GM18868 (cell line): ENCODE results near the gene PTPRN2.
"Not testable (repeated sequence)": the region's sequence is repeated elsewhere in the genome, so short reads cannot be mapped to it uniquely, and the experiment has no call there.

Experiments
- ATAC-seq: cut with Tn5 transposase; IDR thresholded peaks from one replicate; pipeline ENCODE4 v1.9.1; 2021; ENCODE audit warnings: mild to moderate bottlenecking, moderate library complexity; ENCODE audit not compliant: unreplicated experiment

The PTPRN2 gene

DNA sequence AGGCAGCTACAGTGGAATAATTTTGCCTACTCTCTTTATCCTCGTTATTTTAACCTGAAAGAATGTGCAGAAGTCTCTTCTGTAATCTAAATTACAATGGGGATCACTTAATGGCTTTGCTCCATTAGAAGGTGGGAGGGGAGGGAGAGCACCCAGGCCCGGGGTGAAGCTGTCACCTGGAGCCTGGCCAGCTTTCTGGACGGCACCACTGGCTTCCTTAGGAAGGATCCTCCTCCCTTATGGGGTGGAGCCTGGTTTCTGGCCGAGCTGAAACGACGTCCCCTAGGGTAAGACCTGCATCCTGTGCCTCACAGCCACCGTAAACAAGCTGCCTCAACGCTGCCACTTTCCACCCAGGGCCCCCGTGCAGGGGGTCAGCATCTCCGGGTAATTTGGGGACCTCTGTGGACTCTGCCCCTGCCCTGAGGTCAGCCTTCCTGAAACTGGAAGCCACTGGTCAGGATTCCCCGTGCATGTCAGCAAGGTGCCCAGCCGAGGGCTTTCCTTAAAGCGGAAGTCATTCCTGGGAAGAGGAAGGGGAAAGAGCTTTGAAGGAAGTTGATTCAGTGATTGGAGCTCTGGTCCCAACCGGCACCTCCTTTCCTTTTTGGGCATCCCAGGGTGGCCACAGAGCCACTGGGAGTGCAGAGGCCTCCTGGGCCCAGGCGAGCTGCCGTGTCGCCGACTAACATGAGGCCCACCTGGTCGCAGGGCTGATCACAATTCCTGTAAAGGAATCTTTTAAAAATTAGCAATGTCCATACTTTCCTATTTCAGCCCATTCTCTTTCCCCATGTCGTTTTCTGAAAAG, 681.8 kb downstream of the PTPRN2 start:
- ATAC-seq: no peak

DNA sequence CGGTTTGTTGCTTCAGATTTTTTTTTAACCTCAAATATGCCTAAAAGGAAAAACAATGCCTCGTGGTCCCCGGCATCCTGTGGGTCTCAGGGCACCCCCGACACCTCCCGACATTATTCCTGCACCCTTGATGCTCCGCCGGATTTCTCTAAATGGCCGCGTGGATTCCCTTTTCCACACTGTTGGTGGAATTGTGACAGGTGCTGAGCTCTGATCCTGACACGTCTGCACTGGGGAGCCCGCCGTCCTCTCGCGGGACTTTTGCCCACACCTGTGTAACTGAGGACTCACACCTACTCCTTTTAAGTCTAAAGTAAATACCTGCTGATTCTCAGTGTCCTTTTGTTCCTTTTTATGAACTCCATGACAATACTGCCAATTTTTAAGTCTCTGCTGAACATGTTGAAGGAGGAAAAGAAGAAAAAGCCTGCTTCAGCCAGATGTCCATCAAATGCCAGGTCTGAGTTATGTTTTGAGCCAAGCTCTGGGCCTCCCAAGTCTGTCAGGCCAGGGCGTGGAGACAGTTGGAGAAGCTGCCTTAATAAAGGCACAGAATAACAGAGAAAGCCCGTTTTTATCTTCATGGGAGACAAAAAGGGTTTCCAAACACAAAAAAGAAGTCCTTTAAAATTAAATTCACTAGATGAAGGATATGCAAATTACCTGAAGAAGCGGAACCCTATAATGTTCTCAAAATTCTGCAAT, 682.6 kb downstream of the PTPRN2 start:
- no peak for ATAC-seq

DNA sequence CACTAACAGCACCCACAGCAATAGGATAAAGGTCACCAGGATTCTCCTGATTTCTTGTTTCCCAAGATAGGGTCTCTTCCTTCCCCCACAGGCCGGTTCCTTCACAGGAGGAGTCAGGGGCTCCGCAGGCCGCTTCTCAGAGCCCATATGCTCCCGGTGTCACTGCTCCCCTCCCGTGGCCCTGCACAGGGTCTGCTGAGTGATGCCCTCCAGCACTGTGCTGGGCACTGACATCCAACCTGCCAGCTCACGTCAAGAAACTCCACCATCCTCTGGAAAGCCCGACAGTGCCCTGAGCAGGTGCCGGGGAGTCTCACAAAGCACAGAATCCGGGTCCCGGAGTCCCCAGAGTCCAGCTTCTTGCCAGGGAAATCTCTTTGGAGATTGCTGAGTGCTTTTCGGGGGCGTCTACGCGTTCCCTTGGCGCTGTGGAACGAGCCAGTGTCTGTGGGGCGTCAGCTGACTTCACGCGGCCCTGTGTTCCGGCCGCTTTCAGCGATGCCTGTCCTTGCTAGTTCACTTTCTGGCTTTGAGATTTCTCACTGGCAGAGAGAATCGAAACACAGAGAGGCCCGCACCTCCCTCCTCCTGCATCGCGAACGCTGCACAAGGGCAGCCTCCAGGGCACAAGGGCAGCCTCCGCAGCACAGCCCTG, 683.3 kb downstream of the PTPRN2 start:
- ATAC-seq: no peak

DNA sequence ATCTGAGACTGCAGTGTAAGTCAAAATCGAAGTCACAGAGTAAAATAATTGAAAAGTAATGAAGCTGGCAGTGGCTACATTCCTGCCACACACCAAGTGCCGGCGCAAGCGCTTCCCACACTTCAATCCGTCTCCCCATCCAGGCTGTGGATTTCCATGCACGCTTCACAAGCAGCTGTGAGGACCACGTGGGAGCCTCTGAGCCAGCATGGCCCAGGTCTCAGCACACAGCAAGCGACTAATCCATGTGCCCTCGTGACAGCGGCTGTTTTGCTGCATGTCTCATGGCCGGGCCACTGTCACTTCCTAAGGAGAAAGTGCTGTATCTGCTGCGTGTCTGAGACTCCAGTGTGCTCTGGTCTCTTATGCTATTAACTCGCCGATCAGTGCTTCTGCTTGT, 683.9 kb downstream of the PTPRN2 start:
- ATAC-seq: no peak

DNA sequence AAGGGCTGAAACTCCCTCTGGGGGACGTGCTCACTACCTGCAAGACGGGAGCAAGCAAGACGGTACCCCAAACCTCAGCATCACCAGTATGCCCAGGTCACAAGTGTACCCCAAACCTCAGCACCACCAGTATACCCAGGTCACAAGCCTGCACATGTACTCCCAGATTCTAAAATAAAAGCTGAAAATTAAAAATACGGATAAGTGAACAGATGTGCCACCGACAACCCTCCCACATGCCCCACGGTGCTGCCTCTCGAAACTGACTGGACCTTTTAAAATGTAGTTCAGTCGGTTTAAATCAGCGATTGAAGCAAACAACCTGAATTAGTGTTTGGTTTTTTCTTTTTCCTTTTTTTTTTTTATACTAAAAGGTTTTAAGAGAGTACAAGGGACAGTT, 684.3 kb downstream of the PTPRN2 start:
- ATAC-seq: no peak

DNA sequence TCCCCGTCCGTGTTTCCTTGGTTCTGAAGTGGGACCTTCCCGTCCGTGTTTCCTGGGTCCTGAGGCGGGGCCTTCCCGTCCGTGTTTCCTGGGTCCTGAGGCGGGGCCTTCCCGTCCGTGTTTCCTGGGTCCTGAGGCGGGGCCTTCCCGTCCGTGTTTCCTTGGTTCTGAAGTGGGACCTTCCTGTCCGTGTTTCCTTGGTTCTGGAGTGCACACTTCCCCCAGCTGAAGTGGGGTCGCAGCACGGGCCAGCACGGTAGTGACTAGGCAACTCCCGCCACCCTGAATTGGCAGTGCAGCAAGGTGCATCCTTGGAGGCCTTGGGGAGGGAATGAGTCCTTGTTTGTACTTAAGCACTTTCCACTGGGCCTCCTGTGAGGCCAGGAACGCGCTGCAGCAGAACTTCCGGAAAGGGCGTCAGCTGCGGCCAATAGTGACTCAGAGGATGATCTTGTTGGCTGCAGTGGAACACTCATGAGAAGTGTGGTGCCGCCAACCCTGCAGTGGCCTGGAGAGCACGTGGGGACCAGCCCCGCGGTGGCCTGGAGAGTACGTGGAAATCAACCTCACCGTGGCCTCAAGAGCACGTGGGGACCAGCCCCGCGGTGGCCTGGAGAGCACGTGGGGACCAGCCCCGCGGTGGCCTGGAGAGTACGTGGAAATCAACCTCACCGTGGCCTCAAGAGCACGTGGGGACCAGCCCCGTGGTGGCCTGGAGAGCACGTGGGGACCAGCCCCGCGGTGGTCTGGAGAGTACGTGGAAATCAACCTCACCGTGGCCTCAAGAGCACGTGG, 685.6 kb downstream of the PTPRN2 start:
- ATAC-seq: not testable (repeated sequence)

DNA sequence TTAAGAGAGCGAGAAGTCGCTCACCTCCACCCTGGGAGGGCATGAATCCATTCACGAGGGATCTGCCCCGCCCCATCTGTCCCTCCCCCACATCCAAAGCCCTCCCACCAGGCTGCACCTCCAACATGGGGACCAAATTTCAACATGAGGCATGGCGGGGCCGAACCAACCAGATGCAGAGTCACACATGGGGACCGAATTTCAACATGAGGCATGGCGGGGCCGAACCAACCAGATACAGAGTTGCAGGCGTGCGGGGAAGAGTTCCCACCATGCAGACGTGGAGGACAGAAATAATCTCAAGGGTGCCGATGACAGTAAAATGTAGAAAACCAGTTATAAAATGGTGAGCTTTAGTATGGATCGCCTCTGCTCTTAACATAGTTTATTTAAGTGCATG, 686.5 kb downstream of the PTPRN2 start:
- ATAC-seq: no peak

DNA sequence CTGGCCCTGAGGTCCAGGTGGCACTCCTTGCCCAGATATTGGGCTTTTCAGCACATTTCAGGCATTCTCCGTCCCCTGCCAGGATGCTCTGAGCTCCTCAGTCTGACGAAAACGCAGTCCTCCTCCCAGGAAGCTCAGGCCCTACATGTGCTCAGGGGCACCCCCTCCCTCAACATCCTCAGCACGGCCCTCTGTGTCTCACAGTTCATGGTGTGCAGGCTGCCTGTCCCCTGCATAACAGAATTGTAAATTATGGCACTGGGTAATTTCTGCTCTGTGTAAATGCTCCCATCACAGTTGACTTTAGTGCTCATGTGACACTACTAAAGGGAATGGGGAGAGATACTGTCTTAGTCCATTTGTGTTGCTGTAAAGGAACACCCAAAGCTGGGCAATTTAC, 687.1 kb downstream of the PTPRN2 start:
- no peak for ATAC-seq

DNA sequence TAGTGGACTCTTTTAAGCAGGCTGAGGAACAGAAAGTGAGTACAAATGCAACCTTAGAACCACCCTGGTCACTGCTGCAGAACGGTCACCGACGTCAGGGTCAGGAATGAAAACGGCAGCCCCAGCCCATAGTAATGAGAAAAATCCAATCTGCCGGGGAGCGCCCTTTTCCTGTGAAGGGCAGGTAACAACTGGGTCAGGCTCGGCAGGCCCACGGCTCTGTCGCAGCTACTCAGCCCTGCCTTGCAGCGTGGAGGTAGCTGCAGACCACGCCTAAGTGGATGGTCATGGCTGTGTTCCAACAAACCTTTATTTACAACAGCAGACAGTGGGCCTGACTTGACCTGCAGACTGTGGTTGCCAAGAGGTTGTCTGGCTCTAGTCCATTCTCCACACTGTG, 687.6 kb downstream of the PTPRN2 start:
- no peak for ATAC-seq

DNA sequence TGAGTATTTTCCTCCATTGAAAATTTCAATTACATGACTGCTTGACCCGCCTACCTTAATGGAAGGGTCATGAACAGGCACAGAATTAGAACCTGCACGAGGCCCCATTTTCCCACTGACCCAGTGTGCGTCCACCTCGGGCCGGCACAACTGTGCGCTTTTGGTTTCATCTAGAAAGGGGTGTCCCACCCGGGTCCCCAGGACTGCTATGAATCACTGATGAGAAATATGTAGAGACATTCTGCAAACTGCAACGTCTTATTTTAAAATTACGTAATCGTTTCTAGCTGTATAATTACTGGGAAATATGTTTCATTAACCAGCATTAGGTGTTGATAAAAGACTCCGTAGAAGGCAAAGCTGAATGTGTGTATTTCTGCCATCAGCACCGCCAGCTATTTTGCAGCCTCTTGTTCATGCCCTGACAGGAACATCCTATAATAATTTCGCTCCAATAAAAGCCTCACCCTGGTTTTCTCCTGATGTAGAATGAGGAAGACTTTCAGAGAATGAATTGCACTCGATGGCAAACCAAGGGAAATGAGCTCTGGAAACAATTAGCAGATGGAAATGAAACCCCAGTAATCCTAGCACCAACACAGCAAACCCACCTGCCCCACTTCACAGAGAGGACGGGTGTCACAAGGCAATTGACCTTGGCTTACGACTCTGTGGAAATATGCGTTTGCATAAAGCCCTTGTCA, 688.7 kb downstream of the PTPRN2 start:
- ATAC-seq: no peak

DNA sequence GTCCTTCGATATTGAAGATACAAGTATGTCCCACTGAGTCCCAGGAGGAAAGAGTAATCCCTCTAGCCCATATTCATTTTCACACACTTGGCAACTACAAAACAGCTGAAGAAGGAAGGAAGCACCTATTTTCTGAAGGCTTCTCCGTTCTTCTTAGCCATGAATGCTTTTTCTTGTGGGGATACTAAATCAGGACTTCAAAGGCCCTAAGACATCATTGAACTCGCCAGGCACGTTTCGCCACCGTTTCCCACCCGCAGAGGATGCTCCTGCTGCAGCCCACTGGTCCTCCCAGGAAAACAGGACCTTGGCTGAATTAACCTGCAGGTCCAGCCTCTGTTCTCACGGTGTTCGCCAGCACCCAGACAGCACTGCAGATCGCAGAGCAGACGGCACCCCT, 689.4 kb downstream of the PTPRN2 start:
- no peak for ATAC-seq

DNA sequence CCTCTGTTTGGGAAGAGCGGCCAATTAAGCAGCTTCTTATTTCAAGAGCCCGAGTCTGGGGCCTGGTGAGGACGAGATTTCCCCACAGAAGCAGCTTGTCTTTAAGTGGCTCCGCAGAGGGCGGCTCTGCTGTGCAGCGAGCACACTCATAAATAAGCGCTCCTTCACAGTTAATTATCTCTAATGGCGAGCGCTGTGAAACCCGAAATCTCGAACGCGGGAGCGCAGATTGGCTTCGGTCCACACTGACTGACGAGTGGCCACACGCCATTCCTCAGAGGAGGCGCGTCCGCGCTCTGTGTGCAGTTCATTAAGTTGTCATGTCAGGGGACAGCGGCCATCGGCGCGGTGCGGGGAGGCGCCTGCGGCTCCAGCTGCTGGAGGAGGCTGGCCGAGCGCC, 689.9 kb downstream of the PTPRN2 start:
- no peak for ATAC-seq

DNA sequence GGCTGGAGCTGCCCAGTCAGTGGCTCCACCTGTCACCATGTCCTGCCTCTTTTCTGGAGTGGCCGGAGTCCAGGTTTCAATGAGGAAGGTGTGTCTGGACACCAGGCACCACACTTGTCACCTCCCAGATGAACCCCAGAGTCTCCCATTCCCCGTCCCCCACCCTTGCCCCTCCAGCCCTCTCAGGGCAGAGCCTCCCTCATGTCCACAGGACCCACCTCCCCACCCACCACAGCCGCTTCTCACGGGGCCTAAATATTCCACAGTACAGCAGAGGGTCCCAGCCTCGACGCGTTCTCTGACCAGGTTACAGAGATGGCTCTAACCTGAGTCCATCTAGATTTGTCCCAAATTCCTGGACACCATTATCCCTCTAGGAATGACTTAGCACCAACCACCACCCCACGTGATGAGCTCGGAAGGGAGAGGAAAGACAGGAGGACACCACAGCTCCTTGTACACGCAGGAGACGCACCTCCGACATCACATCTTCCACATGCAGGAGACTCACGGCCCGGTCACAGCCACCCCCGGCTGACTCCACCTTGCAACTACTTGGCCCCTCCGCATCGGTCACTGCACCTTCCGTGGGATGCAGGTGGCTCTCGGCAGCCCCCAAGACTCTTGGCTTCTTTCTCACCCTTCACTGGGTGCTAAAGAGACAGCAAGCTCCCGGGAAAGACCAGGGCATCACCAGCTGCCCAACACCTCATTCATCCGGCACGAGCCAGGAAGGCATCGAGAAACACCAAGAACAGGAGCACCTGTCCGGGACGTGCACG, 690.7 kb downstream of the PTPRN2 start:
- ATAC-seq: no peak

DNA sequence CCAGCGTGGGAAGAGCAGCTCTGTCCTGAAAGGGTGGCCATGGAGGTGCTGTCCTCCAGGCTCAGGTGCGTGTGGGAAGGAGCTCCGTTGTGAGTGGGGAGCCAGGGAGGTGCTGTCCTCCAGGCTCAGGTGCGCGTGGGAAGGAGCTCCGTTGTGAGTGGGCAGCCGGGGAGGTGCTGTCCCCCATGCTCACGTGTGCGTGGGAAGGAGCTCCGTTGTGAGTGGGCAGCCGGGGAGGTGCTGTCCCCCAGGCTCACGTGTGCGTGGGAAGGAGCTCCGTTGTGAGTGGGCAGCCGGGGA, 691.3 kb downstream of the PTPRN2 start:
- ATAC-seq: not testable (repeated sequence)

DNA sequence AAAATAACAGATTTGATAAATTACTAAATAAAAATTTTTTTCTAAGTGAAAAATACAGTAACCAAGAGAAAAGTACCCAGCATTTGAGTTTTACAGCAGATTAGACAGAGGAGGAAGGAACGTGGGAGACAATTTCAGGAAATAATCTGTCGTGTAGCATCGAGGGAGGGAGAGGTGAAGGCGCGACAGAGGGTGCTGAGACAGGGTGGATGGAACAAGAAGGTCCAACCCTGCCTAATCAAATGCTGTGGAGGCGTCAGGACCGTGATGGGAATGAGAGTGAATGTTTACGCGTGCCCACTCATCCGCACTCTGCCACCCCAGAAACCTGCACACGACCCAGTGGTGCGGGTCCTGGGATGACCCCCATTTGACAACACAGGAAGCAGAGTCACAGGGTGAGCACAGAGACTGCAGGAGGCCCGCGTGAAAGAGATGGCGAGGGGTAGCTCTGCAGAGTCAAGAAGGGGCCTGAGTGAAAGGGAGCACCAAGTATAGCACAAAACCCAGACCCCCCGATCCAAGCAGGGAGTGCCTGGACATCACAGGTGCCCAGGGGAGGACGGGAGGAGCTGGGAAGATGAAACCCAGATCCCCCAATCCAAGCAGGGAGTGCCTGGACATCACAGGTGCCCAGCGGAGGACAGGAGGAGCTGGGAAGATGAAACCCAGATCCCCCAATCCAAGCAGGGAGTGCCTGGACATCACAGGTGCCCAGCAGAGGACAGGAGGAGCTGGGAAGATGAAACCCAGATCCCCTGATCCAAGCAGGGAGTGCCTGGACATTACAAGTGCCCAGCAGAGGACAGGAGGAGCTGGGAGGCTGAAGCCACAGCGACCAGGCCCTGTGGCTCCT, 691.9 kb downstream of the PTPRN2 start:
- ATAC-seq: no peak

DNA sequence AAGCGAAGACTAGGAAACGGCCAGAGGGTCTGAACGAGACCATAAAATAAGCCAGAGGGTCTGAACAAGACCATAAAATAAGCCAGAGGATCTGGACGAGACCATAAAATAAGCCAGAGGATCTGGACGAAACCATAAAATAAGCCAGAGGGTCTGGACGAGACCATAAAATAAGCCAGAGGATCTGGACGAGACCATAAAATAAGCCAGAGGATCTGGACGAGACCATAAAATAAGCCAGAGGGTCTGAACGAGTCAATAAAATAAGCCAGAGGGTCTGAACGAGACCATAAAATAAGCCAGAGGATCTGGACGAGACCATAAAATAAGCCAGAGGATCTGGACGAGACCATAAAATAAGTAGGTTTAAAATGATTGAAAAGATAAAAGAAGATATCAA, 692.5 kb downstream of the PTPRN2 start:
- not testable (repeated sequence) for ATAC-seq

DNA sequence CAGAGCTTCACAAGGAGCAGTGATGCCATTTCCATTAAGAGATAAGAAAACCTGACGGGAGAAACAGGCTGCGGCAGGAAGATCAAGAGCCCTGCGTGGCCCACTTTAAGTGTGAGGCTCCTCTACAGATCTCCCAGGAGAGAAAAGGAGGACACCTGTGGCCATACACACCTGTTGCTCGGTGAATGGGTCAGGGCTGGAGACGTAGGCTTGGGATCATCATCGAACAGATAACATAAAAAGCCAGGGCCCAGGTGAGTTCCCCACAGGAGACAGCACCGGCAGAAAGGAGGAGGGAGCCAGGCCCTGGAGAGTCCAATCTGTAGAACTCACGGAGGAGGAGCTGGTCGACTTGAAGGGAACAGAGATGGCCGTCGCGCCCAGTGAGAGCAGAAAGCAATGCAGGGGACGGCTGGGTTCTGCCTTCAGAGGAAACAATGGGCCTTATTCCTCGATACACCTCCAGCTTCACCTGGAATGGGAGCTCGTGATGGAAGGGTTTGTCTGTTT, 694.0 kb downstream of the PTPRN2 start:
- no peak for ATAC-seq

DNA sequence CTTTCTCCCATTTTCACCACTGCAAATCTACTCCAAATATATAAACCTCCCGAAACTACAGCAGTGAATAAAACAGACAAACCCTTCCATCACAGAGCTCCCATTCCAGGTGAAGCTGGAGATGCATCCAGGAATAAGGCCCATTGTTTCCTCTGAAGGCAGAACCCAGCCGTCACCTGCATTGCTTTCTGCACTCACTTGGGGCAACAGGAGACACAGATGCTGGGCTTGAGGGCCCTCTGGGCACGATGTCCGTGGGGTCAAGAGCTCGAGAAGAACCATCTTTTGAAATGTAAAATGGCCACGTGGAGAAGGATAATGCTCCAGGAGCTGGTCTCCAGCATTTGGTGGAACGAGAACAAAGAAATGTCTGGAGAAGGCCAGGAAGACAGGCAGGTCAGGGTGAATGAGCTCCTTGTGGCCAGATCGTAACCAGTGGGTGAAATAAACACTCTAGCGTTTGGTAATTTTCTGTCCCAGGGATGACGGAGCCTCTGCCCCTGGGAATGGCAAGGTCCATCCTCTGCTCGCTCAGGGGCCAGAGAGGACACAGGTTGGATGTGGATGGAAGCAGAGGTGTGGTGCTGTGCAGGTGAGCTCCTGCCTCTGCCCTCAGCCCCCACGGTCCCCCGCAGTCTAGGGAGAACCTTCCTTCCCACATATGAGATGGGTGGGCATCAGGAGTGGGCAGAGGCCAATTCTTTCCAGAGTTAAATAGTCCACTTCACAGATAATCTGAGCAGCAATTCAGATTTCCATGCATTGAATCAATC, 694.7 kb downstream of the PTPRN2 start:
- ATAC-seq: no peak
